Measurements from ENCODE around the gene OR2T11.
"Not testable (repeated sequence)": the region's sequence is repeated elsewhere in the genome, so short reads cannot be mapped to it uniquely, and the experiment has no call there.

Gene OR2T11

DNA sequence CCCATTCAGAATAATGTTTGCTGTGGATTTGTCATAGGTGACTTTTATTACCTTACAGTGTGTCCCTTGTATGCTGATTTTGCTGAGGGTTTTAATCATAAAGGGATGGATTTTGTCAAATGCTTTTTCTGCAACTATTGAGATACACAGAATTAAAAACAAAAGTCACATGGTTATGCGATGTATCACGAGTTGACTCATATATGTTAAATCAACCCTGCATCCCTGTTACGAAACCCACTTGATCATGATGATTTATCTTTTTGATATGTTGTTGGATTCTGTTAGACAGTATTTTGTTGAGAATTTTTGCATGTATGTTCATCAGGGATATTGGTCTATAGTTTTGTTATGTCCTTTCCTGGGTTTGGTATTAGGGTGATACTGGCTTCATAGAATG, 49.6 kb downstream of the OR2T11 start:
- no peak for TF ChIP-seq POLR2AphosphoS5 (IDR thresholded peaks at IDR 0.05; ENCODE audit: low read depth, low read length)
- TF ChIP-seq, protein P1, sequence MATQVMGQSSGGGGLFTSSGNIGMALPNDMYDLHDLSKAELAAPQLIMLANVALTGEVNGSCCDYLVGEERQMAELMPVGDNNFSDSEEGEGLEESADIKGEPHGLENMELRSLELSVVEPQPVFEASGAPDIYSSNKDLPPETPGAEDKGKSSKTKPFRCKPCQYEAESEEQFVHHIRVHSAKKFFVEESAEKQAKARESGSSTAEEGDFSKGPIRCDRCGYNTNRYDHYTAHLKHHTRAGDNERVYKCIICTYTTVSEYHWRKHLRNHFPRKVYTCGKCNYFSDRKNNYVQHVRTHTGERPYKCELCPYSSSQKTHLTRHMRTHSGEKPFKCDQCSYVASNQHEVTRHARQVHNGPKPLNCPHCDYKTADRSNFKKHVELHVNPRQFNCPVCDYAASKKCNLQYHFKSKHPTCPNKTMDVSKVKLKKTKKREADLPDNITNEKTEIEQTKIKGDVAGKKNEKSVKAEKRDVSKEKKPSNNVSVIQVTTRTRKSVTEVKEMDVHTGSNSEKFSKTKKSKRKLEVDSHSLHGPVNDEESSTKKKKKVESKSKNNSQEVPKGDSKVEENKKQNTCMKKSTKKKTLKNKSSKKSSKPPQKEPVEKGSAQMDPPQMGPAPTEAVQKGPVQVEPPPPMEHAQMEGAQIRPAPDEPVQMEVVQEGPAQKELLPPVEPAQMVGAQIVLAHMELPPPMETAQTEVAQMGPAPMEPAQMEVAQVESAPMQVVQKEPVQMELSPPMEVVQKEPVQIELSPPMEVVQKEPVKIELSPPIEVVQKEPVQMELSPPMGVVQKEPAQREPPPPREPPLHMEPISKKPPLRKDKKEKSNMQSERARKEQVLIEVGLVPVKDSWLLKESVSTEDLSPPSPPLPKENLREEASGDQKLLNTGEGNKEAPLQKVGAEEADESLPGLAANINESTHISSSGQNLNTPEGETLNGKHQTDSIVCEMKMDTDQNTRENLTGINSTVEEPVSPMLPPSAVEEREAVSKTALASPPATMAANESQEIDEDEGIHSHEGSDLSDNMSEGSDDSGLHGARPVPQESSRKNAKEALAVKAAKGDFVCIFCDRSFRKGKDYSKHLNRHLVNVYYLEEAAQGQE (IDR thresholded peaks at IDR 0.05; ENCODE audit: insufficient read depth in 1 of 2, low read depth in 2 of 2, low read length in 2 of 2) = no peak

DNA sequence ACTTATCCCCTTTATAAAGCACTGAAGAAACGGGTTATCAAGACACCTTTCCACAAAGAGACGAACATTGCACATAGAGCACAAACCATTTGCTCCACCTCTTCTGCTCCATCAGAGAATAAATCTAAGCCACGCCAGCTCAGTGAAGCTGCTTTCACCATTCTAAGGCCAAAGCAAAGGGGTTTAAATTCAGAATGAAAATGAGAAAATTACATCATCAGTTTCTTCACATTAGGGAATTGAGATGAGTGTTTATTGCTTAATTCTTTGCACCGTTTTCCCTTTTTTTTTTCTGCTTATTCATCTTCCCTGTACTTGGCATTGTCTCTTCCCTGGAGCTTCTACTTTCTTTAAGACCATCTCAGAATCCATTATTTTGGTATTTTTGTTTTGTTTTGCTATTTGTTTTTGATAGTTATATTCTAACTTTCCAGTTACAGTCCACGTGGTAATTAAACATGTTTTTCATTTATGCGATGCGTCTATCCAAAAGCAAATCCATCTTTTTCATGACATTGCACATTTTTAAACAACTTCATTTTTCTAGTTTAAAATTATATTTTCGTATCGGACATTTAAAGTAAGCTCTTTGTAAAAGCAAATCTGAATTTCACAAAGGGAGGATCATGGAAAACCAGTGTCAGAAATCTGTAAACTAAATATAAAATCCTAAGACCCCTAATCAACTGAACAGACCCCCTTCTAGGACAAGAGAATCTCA, 58.5 kb downstream of the OR2T11 start:
- TF ChIP-seq, protein P1 (IDR thresholded peaks at IDR 0.05; ENCODE audit: insufficient read depth in 1 of 2, low read depth in 2 of 2, low read length in 2 of 2) = no peak
- TF ChIP-seq FOXP2 (optimal IDR thresholded peaks at IDR 0.05; ENCODE audit: borderline replicate concordance, extremely low read depth, extremely low read length, insufficient read depth) = no peak
- TF ChIP-seq SIN3A (IDR thresholded peaks at IDR 0.05; ENCODE audit: borderline replicate concordance, insufficient read depth, low read length) = no peak
- TF ChIP-seq POLR2AphosphoS5 (IDR thresholded peaks at IDR 0.05; ENCODE audit: low read depth, low read length) = no peak
- TF ChIP-seq TAF1 (IDR thresholded peaks at IDR 0.05; ENCODE audit: borderline replicate concordance, insufficient read depth, low read length) = no peak

DNA sequence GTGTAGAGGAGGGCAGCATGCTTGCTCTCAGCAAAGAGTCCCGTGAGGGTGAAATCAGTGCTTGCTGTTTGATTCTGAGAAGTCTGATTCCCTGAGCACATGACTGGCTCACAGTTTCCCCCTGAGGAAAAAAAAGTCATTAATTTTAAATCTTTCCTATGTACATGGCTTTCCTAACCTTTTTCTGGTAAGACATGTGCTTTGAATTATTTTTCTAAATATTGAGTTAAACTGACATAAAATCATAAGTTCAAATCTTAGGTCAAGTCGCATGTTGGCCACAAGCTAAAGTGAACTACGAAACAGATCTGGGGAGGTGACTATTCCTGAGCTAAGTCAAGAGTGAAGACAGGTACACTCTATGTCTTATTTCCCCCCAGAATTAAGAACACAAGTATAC, 60.2 kb downstream of the OR2T11 start, which contains the start of gene OR2T34:
Gene OR2T34, minus strand, starts transcription at position 101 of the 400 bp plus-strand sequence. Its CDS starts 0 bp downstream, at position 101.
- TF ChIP-seq, protein P1 (IDR thresholded peaks at IDR 0.05; ENCODE audit: insufficient read depth in 1 of 2, low read depth in 2 of 2, low read length in 2 of 2) = not testable (repeated sequence)
- TF ChIP-seq POLR2AphosphoS5 (IDR thresholded peaks at IDR 0.05; ENCODE audit: low read depth, low read length); TAF1 (IDR thresholded peaks at IDR 0.05; ENCODE audit: borderline replicate concordance, insufficient read depth, low read length): not testable (repeated sequence)
